ENCODE measurements around the gene SUGCT. TPM values are rescaled to one million over a fixed set of nuclear protein-coding genes. Genes with fewer than 3 reads are reported as not detected.

SUGCT gene
- total RNA-seq, 1 experiment from 2014 or later, result 5.4 TPM

GRCh38 chr7:40659231-40659630 lies 524.4 kb downstream of the SUGCT start:
- H3K4ac ChIP-seq (ENCODE audit: low read depth, low read length), result no peak overlapping the region
- Mint-ChIP-seq H3K27ac (no peak overlapping the region), H3K36me3 (ENCODE audit: insufficient read depth in 1 of 3, low read depth in 3 of 3) (no peaks in the 10 kb centered on the region), H3K9me3 (no peaks in the 10 kb centered on the region), H3K4me1 (no peaks in the 10 kb centered on the region; a peak in 1 of 4 replicates), H3K4me3 (no peak overlapping the region), H3K27me3 (ENCODE audit: low read depth) (no peaks in the 10 kb centered on the region)
- H3K23me2 ChIP-seq (ENCODE audit: insufficient read length, low read depth, low read length, poor library complexity, severe bottlenecking), result no peaks in the 10 kb centered on the region
- no peak overlapping the region for H3K23ac ChIP-seq (ENCODE audit: insufficient read length, low read depth, low read length)
- H3K14ac ChIP-seq (ENCODE audit: insufficient read depth, low read length), result no peak overlapping the region
- H2BK15ac ChIP-seq (ENCODE audit: low read depth, low read length), result no peak overlapping the region
- no peak overlapping the region for H2BK12ac ChIP-seq (ENCODE audit: insufficient read length, low read depth, low read length)
- no peaks in the 10 kb centered on the region for H3K27me3 ChIP-seq (ENCODE audit: insufficient read depth, low read length)
- no peaks in the 10 kb centered on the region for H3K79me1 ChIP-seq (ENCODE audit: insufficient read depth, low read depth, low read length, poor library complexity, severe bottlenecking)
- no peak overlapping the region for H3T11ph ChIP-seq (ENCODE audit: low read length)
- no peak overlapping the region for H4K8ac ChIP-seq (replicated peaks; ENCODE audit: insufficient read length, low read depth, low read length)
- H4K91ac ChIP-seq (ENCODE audit: insufficient read length, low read depth, low read length), result no peak overlapping the region
- no peak overlapping the region for H2AFZ ChIP-seq (ENCODE audit: low read length)
- H2BK20ac ChIP-seq (ENCODE audit: low read depth, low read length, poor library complexity, severe bottlenecking), result no peak overlapping the region
- no peaks in the 10 kb centered on the region for H3K4me1 ChIP-seq (ENCODE audit: insufficient read depth, low read length)
- no peaks in the 10 kb centered on the region for H3K9me3 ChIP-seq (ENCODE audit: control insufficient read depth, low read depth, low read length)
- no peak overlapping the region for H3K18ac ChIP-seq (ENCODE audit: insufficient read length, low read depth, low read length)
- no peak overlapping the region for H3K56ac ChIP-seq (ENCODE audit: insufficient read length, low read depth, low read length)
- no peak overlapping the region for H3K9ac ChIP-seq (ENCODE audit: extremely low read depth, insufficient read length, low read length)
- H3K4me2 ChIP-seq (ENCODE audit: insufficient read depth, insufficient read length, low read length), result no peak overlapping the region
- WGBS (ENCODE audit: extremely low coverage, insufficient read length, low lambda C conversion rate), result no CpG with 5 or more reads among the region's 2 CpGs
- no peaks in the 10 kb centered on the region for H4K20me1 ChIP-seq (ENCODE audit: control insufficient read depth, insufficient read depth, insufficient read length)
- no peak overlapping the region for H3K27ac ChIP-seq (ENCODE audit: insufficient read length, low read depth, low read length)
- no peak overlapping the region for H2AK5ac ChIP-seq (ENCODE audit: insufficient read length, low read length)
- H3K79me2 ChIP-seq (ENCODE audit: insufficient read depth, low read length), result no peaks in the 10 kb centered on the region
- TF ChIP-seq CTCF (conservative IDR thresholded peaks at IDR 0.05), result no peak
- no peak overlapping the region for H4K5ac ChIP-seq (ENCODE audit: insufficient read length, low read depth, low read length)
- DNase-seq, result no peak
- no peak overlapping the region for H2BK120ac ChIP-seq (ENCODE audit: low read depth, low read length, poor library complexity, severe bottlenecking)
- no peak overlapping the region for H2BK5ac ChIP-seq (ENCODE audit: insufficient read length, low read length)
